GM18868 (cell line): ENCODE results near the gene ZFP3.
"Not testable (repeated sequence)": the region's sequence is repeated elsewhere in the genome, so short reads cannot be mapped to it uniquely, and the experiment has no call there.

ENCODE experiments used
- ATAC-seq: cut with Tn5 transposase; IDR thresholded peaks from one replicate; pipeline ENCODE4 v1.9.1; 2021; ENCODE audit warnings: mild to moderate bottlenecking, moderate library complexity; ENCODE audit not compliant: unreplicated experiment

Gene ZFP3

DNA sequence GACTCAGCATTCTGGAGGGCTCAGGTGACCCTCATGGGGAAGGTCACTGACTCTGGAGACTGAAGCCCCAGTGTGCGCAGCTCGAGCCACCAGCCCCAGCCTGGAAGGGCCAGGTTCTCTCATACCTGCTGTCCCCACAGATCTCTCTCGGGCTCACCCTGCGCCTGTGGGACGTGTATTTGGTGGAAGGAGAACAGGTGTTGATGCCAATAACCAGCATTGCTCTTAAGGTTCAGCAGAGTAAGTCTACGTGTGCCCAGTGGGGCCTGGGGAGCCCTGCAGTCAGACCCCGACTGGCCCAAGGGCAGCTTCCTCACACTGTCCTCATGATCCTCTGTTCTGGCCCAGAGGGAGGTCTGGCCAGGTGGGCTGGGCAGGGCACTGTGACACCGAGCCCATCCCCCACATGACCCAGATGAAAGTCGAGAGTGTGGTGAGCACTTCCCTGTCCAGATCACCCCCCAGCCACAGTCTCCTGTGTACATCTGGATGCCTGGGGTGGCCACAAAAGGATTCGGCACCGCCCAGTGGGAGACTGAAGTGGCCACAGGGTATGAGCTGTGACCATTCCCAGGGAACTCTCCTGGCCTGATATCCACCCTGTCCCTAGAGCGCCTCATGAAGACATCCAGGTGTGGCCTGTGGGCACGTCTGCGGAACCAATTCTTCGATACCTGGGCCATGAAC lies 59.4 kb downstream of the ZFP3 start:
- not testable (repeated sequence) for ATAC-seq

DNA sequence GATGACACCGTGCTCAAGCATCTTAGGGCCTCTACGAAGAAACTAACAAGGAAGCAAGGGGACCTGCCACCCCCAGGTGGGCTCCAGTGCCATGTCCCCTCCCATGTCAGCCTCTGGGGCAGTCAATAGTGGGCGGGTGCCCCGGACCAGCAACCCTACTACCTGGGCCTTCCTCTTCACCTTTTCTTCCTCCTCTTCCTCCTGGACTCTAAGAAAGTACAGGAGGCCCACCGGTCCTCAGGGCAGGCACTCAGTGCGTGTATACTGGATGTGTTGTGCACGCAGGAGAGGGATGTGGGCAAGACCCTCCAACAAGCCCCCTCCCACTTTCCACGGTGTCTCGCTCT lies 59.9 kb downstream of the ZFP3 start:
- ATAC-seq, result not testable (repeated sequence)

DNA sequence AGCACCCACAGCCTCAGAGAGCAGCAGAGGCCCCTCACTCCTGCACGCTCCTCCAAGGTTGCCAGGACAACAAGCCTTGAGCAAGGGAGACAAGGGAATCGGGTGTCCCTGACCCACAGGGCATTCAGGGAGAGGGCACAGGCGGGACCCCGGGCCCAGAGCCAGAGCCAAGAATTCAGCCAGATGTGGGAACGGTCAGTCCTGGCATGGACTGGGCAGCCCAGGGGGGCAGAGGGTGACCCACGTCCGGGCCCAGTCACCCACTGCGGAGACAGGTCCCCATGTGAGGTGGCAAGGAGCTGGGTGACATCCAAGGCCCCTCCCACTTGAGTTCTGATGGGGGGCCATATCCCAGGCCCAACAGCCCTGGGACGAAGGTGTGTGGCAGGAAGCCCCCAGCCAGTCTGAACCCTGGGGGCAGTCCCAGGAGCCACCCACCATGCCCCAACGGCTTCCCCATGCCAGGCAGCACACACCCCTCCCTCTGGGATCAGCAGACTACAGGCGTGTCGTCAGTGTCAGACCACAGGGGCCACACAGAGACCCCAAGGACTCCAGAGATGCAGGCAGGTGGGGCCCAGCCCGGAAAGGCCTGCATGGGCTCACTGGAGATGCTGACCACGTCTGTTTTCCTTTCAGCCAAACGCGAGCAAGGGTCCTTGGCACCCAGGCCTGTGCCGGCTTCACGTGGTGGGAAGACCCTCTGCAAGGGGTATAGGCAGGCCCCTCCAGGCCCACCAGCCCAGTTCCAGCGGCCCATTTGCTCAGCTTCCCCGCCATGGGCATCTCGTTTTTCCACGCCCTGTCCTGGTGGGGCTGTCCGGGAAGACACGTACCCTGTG lies 60.6 kb downstream of the ZFP3 start:
- no peak for ATAC-seq

DNA sequence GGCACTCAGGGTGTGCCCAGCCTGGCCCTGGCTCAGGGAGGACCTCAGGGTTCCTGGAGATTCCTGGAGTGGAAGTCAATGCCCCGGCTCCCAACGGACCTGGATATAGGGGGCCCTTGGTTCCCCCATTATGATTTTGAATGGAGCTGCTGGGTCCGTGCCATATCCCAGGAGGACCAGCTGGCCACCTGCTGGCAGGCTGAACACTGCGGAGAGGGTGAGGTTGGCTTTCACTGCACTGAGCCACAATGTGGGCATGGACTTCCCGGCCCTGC lies 61.1 kb downstream of the ZFP3 start:
- no peak for ATAC-seq

DNA sequence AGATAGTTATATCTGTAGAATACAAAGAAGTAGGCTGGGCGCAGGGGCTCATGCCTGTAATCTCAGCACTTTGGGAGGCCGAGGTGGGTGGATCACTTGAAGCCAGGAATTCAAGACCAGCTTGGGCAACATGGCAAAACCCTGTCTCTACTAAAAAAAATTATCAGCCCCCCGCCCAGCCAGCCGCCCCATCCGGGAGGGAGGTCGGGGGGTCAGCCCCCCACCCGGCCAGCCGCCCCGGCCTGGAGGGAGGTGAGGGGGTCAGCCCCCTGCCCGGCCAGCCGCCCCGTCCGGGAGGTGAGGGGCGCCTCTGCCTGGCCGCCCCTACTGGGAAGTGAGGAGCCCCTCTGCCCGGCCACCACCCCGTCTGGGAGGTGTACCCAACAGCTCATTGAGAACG lies 64.6 kb downstream of the ZFP3 start:
- ATAC-seq, result not testable (repeated sequence)
